Activated T-cell treated with anti-CD3 and anti-CD28 coated beads, Interleukin-2, amount 50 U/mL, for 72 hours (primary cell): Measurements from ENCODE around the gene SLC11A2. TPM values are rescaled to one million over a fixed set of nuclear protein-coding genes. Genes with fewer than 3 reads are reported as not detected.

Source experiments
- total RNA-seq, 2 donors: library from RNA; stranded (reverse); gene quantifications; one replicate each; pipeline ENCODE4 v1.2.3, GENCODE V29; 2022

SLC11A2 gene
- total RNA-seq, 2 donors from 2014 or later: 44.8 to 54.5 TPM

Other genes with a start within 250 kb of the SLC11A2 start
- gene TMPRSS12, start 183.5 kb downstream of the SLC11A2 start, total RNA-seq: not detected
- not detected for gene HIGD1C, start 73.8 kb downstream of the SLC11A2 start, total RNA-seq
- 100 to 1,000 TPM; 120 to 129 TPM for gene LETMD1, start 21.9 kb upstream of the SLC11A2 start, total RNA-seq
- gene CSRNP2, start 57.2 kb upstream of the SLC11A2 start, total RNA-seq: 10 to 100 TPM; 30.6 to 33.4 TPM
- gene TFCP2, start 146.8 kb upstream of the SLC11A2 start, total RNA-seq: 10 to 100 TPM; 36.9 to 49.2 TPM
- 10 to 100 TPM; 12.0 to 16.0 TPM for gene POU6F1, start 191.7 kb upstream of the SLC11A2 start, total RNA-seq
- 100 to 1,000 TPM; 114 TPM for gene DAZAP2, start 212.4 kb upstream of the SLC11A2 start, total RNA-seq
- gene SMAGP, start 244.0 kb upstream of the SLC11A2 start, total RNA-seq: 1 to 10 TPM in 1 of 2 donors, under 1 TPM in 1; 0.86 to 2.1 TPM